LoVo (cell line): ENCODE results near the gene PTK7.
A peak's percentile ranks its signal among the peaks of the same experiment; 100 is the strongest.

Source experiments
- DNase-seq: peaks from one replicate; pipeline ENCODE4 v3.0.0-alpha.2; 2016; ENCODE audit warnings: low spot score

PTK7 gene

DNA sequence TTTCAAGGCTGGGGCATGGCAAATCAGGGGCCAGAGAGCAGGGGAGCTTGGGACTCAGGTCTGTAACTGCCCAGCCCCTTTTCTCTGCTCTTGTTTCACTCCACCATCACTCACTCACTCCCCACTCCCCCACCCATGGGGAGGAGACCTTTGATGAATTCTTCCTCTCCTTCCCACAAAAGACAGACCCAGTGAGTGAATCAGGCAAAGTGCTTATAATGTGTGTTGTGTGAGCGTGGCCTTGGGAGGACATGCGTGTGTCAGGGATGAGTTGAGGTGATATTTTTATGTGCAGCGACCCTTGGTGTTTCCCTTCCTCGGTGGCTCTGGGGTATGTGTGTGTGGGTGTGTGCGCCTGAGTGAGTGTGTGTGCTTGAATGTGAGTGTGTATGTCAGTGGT, 104.9 kb downstream of the PTK7 start:
- DNase-seq: no peak

GRCh38 chr6:43181621-43181941, 105.5 kb downstream of the PTK7 start:
- no peak for DNase-seq

DNA sequence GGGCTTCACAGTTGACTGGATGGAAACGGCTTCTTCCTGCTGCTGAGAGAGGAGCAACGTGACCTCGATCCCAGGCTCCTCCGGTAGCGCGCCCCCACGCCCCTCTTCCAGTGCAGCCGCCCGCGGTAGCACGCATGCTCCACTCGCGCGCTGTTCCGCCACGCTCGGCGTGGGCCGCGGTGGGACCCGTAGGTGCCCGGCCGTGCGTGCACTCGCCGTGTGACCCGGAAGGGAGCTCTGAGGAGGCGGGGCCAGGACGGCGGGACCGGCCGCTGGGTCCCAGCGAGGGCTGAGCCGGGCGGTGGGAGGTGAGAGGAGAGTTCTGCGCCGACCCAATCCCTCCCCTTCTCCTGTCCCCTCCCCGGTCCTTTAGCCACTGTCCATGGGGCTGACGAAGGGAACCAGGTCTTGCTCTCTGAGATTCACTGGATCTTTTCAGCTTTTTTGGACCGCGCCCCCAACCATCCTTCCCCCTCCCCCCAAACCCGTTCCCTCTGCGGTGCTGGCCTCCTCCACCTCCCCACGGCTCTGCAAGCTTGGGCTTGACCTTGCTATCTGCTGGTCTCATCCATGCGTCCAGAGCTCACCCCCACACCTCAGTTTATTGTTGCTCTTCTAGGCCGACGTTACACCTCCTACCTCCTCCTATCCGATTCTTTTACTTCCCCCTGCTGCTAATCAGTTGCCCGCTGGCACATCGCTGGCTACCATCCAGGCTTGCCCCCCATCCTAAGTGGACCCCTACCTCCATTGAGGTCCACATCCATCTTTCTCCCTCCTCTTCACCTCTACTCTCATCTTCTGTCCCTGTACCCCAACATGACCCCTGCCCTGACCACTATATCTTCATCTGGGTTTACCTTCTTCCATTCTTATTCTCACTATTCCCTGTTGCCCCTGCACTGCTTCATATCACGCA, 106.1 kb downstream of the PTK7 start, which contains the start of gene CUL9:
CUL9 (plus strand) TSS at position 255 of the 919 bp plus-strand sequence. CDS start 2,115 bp downstream, outside the sequence.
- DNase-seq: peak; percentile 72

DNA sequence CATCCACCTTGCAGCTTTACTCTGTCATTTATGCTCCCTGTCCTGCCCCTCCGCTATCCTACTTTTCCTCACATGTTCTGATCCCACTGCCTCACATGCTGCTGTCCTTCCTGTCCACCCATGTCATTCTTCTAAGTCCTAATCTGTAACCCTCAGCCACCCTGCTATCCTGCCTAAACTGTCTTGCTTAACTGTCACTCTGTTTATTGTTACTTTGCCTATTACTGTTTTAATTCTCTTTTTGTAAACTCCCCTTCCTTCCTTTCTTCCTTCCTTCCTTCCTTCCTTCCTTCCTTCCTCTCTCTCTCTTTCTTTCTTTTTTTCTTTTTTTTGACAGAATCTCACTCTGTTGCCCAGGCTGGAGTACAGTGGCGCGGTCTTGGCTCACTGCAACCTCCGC, 107.3 kb downstream of the PTK7 start:
- DNase-seq: no peak

- no peak for DNase-seq
These were observed 108.3 kb downstream of the PTK7 start for GRCh38 chr6:43184268-43184985.

- DNase-seq: no peak
These were observed 109.4 kb downstream of the PTK7 start for GRCh38 chr6:43185391-43185985.

DNA sequence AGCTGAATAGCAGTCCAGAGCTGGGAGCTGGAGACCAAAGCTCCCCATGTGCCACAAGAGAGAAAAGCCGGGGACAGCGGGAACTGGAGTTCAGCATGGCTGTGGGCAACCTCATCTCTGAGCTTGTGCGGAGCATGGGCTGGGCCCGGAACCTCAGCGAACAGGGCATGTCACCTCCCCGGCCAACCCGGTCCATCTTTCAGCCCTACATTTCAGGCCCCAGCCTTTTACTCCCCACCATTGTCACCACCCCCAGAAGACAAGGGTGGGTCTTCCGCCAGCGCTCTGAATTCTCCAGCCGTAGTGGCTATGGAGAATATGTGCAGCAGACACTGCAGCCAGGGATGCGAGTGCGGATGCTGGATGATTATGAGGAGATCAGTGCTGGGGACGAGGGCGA, 109.9 kb downstream of the PTK7 start:
- no peak for DNase-seq

- no peak for DNase-seq
These were observed 110.6 kb downstream of the PTK7 start for GRCh38 chr6:43186706-43187105.

- no peak for DNase-seq
These were observed 111.7 kb downstream of the PTK7 start for GRCh38 chr6:43187821-43188220.

GRCh38 chr6:43188426-43188825, 112.3 kb downstream of the PTK7 start:
- no peak for DNase-seq

DNA sequence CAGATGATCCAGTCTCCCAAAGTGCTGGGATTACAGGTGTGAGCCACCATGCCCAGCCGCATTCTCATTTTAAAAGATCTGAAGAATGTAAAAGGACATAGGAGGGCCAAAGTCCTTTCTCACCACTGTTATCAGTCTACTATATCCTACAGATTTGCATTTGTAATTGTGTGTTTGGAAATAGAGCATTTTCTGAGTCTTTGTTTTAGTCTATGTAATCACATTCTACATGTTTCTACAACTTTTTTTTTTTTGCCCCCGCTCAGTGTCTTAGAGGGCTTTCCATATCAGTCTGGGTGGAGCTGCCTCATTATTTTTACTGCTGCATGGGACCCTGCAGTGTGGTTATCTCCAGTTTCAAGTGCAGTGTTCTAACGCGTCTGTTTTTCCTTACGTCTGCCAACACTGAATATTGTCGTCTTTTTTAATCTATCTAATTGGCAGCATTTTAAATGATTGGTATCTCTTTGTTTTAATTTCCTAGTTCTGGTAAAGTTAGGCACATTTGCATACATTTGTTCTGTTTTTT, 113.7 kb downstream of the PTK7 start:
- no peak for DNase-seq

DNA sequence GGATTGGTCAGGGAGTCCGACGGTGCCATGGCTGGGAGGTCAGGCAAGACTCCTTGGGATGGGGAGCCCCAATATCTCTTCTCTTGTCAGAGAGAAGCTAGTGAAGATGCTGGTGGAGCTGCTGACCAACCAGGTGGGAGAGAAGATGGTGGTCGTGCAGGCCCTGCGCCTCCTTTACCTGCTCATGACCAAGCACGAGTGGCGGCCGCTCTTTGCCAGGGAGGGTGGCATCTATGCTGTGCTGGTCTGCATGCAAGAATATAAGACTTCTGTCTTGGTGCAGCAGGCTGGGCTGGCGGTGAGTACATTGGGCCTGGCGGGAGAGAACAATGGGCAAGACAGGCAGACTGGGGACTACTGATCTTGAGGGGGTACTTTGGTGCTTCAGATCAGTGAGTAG, 116.8 kb downstream of the PTK7 start:
- DNase-seq: no peak

- DNase-seq: no peak
These were observed 117.8 kb downstream of the PTK7 start for GRCh38 chr6:43193929-43194328.

GRCh38 chr6:43196337-43196736, 120.2 kb downstream of the PTK7 start:
- DNase-seq: no peak

GRCh38 chr6:43199912-43200311, 123.8 kb downstream of the PTK7 start:
- DNase-seq: no peak

DNA sequence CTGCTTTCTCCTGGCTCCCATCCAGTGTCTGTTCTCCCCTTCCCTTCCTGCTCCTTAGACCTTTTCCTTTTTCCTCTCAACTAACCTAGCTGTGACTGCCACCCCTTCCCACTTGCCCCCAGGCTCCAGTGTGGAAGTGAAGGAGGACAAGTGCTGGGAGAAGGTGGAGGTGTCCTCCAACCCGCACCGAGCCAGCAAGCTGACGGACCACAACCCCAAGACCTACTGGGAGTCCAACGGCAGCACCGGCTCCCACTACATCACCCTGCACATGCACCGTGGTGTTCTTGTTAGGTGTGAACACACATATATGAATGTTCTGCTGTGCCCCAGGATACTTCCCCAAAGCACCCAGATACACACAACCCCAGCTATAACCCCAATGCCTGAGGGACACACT, 124.4 kb downstream of the PTK7 start:
- DNase-seq: no peak

DNA sequence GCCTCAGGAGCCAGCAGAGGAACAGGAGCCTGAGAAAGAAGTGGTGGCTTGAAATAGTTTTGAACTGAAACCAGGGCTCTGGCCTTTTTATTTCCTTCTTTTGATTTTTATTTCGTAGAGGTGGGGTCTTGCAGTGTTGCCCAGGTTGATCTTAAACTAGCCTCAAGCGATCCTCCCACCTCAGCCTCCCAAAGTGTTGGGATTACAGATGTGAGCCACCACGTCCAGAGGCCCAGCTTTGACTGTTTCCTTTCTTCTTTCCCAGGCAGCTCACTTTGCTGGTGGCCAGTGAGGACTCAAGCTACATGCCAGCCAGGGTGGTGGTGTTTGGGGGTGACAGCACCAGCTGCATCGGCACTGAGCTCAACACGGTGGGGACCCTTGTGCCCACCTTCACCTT, 126.3 kb downstream of the PTK7 start:
- DNase-seq: no peak

GRCh38 chr6:43203029-43203717, 127.1 kb downstream of the PTK7 start:
- no peak for DNase-seq

GRCh38 chr6:43203718-43204095, 127.6 kb downstream of the PTK7 start:
- DNase-seq: no peak

DNA sequence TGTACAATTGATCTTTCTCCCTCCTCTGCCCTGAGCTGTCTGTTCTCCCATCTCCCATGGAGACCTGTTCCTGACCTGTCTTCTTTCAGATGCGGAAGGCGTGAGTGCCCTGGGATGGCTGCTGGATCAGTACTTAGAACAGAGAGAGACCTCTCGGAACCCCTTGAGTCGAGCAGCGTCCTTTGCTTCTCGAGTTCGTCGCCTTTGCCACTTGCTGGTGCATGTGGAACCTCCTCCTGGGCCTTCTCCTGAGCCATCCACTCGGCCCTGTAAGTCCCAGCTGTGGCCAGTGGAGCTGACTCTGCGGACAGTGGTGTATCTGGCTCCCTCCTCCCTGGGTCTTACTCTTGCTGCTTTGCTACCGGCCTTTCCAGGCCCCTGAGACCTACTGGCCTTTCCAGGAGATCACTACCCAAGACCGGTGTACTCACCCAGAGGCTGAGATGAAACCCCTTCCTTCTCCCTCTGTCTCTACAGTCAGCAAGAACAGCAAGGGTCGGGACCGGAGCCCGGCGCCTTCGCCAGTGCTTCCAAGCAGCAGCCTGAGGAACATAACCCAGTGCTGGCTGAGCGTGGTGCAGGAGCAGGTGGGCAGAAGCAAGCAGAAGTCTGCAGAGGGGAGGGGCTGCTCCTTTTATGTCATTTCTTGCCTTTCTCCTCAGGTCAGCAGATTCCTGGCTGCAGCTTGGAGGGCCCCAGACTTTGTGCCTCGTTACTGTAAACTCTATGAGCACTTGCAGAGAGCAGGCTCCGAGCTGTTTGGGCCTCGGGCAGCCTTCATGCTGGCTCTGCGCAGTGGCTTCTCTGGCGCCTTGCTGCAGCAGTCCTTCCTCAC, 128.4 kb downstream of the PTK7 start:
- DNase-seq: no peak

- no peak for DNase-seq
These were observed 129.7 kb downstream of the PTK7 start for GRCh38 chr6:43205849-43206248.
